K562 (cell line): ENCODE data around the gene TSC22D2. TPM values are rescaled to one million over a fixed set of nuclear protein-coding genes. Genes with fewer than 3 reads are reported as not detected.

Source experiments
- CCNT2 ChIP-seq: IDR thresholded peaks from 2 replicates; pipeline ENCODE4 v1.6.1; 2011; ENCODE audit warnings: borderline replicate concordance, low read depth, mild to moderate bottlenecking, moderate library complexity, mixed read lengths, low read length; ENCODE audit not compliant: insufficient read length; ENCODE audit errors: extremely low read depth
- EHMT2 ChIP-seq: fragments of 450-650 bp; IDR thresholded peaks from 2 replicates; pipeline ENCODE4 v1.6.1; 2018; ENCODE audit warnings: antibody characterized with exemption
- KDM2B ChIP-seq: fragments of 250-450 bp; sonication (Bioruptor Pico); IDR thresholded peaks from 2 replicates; pipeline ENCODE4 v1.8.0; 2021; ENCODE audit warnings: mild to moderate bottlenecking, moderate library complexity
- MTF1 ChIP-seq: fragments of 250-450 bp; sonication (Bioruptor Pico); IDR thresholded peaks from 2 replicates; pipeline ENCODE4 v1.9.0; 2021; ENCODE audit warnings: moderate library complexity, mild to moderate bottlenecking, inconsistent platforms, borderline replicate concordance
- PKNOX1 ChIP-seq: fragments of 450-650 bp; IDR thresholded peaks from 2 replicates; pipeline ENCODE4 v1.6.1; 2016
- POLR2H ChIP-seq: IDR thresholded peaks from 2 replicates; pipeline ENCODE4 v1.6.1; 2016; ENCODE audit warnings: missing genetic modification characterization, low read depth, mild to moderate bottlenecking, control low read depth, missing compliant biosample characterization, moderate library complexity
- SMAD3 ChIP-seq: fragments of 450-650 bp; formaldehyde crosslinking; conservative IDR thresholded peaks from 2 replicates; pipeline ENCODE4 v1.4.0; 2020; ENCODE audit warnings: mild to moderate bottlenecking
- SMARCA4 ChIP-seq: fragments of 450-650 bp; IDR thresholded peaks from 2 replicates; pipeline ENCODE4 v1.6.1; 2016
- SMARCA5 ChIP-seq: fragments of 450-650 bp; IDR thresholded peaks from 2 replicates; pipeline ENCODE4 v1.6.1; 2016
- ZNF133 ChIP-seq: fragments of 250-450 bp; sonication (Bioruptor Pico); IDR thresholded peaks from 2 replicates; pipeline ENCODE4 v1.4.0; 2020; ENCODE audit warnings: mild to moderate bottlenecking
- ZNF197 ChIP-seq: fragments of 200-800 bp; sonication (Bioruptor generic); IDR thresholded peaks from 2 replicates; pipeline ENCODE4 v1.6.1; 2016; ENCODE audit warnings: low read depth, missing genetic modification characterization, missing compliant biosample characterization
- ZNF311 ChIP-seq: fragments of 250-450 bp; sonication (Bioruptor Pico); IDR thresholded peaks from 2 replicates; pipeline ENCODE4 v1.4.0; 2020; ENCODE audit warnings: mild to moderate bottlenecking, moderate library complexity
- ZNF583 ChIP-seq: fragments of 250-450 bp; sonication (Bioruptor Pico); IDR thresholded peaks from 2 replicates; pipeline ENCODE4 v1.4.0; 2020
- ZNF584 ChIP-seq: fragments of 200-800 bp; sonication (Bioruptor generic); IDR thresholded peaks from 2 replicates; pipeline ENCODE4 v1.6.1; 2016; ENCODE audit warnings: low read depth, mild to moderate bottlenecking, missing genetic modification characterization, missing compliant biosample characterization
- polyA plus RNA-seq, 8 experiments: library from polyadenylated mRNA; depleted of rRNA in 4 of 8; stranded (reverse) in 5 of 8; unstranded in 3 of 8; fragments of >200 nt; fragmentation: Nextera tagmentation in 2 of 8; fragmentation: Illumina TruSeq in 1 of 8; extraction: Ambion mirVana in 2 of 8; extraction: Trizol in 1 of 8; gene quantifications; 2 replicates each; pipeline versions ENCODE4 v1.2.1 to v1.2.3, GENCODE V29; 2011 to 2014; ENCODE audit warnings: inconsistent platforms in 1 of 8, missing spikeins in 1 of 8
- total RNA-seq, 7 experiments: library from RNA; depleted of rRNA in 6 of 7; stranded (reverse); fragments of >200 nt in 6 of 7; fragmentation: Illumina TruSeq in 2 of 7; extraction: Trizol in 2 of 7; gene quantifications; 2 replicates each; pipeline versions ENCODE4 v1.2.1 to v1.2.3, GENCODE V29; 2011 to 2021; ENCODE audit warnings: low replicate concordance in 1 of 7
- TF ChIP-seq, protein P1 (sequence below): fragments of 250-450 bp; sonication (Bioruptor Pico); IDR thresholded peaks from 2 replicates; pipeline ENCODE4 v1.5.0; 2020; ENCODE audit warnings: mild to moderate bottlenecking
- TF ChIP-seq, protein P2 (sequence below): fragments of 150-350 bp; conservative IDR thresholded peaks from 2 replicates; pipeline ENCODE4 v1.6.1; 2014; ENCODE audit warnings: low read length
- TF ChIP-seq, protein P3 (sequence below): sonication (generic); IDR thresholded peaks from 2 replicates; pipeline ENCODE4 v1.6.1; 2016
- TF ChIP-seq, protein P4 (sequence below): fragments of 250-450 bp; sonication (Bioruptor Pico); IDR thresholded peaks from 2 replicates; pipeline ENCODE4 v1.8.0; 2021; ENCODE audit warnings: mild to moderate bottlenecking, moderate library complexity

The TSC22D2 gene
- total and polyA plus RNA-seq, 9 of the 15 experiments (the other 6 are each of a cell fraction or from before 2014, with no cell fraction given), result 5.5 to 44.0 (median 19.3) TPM

- TF ChIP-seq, protein P1, sequence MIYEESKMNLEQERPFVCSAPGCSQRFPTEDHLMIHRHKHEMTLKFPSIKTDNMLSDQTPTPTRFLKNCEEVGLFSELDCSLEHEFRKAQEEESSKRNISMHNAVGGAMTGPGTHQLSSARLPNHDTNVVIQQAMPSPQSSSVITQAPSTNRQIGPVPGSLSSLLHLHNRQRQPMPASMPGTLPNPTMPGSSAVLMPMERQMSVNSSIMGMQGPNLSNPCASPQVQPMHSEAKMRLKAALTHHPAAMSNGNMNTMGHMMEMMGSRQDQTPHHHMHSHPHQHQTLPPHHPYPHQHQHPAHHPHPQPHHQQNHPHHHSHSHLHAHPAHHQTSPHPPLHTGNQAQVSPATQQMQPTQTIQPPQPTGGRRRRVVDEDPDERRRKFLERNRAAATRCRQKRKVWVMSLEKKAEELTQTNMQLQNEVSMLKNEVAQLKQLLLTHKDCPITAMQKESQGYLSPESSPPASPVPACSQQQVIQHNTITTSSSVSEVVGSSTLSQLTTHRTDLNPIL, result no peak
- TF ChIP-seq ZNF584, result 0 out of 2 replicates have a peak, but pooled peaks have one; percentile 51
- no peak for TF ChIP-seq PKNOX1
- no peak for TF ChIP-seq ZNF311 (CRISPR knock-in tag)
- no peak for TF ChIP-seq SMAD3 (CRISPR knock-in tag)
- 0 out of 2 replicates have a peak, but pooled peaks have one; percentile 35 for TF ChIP-seq ZNF583 (CRISPR knock-in tag)
- TF ChIP-seq, protein P2, sequence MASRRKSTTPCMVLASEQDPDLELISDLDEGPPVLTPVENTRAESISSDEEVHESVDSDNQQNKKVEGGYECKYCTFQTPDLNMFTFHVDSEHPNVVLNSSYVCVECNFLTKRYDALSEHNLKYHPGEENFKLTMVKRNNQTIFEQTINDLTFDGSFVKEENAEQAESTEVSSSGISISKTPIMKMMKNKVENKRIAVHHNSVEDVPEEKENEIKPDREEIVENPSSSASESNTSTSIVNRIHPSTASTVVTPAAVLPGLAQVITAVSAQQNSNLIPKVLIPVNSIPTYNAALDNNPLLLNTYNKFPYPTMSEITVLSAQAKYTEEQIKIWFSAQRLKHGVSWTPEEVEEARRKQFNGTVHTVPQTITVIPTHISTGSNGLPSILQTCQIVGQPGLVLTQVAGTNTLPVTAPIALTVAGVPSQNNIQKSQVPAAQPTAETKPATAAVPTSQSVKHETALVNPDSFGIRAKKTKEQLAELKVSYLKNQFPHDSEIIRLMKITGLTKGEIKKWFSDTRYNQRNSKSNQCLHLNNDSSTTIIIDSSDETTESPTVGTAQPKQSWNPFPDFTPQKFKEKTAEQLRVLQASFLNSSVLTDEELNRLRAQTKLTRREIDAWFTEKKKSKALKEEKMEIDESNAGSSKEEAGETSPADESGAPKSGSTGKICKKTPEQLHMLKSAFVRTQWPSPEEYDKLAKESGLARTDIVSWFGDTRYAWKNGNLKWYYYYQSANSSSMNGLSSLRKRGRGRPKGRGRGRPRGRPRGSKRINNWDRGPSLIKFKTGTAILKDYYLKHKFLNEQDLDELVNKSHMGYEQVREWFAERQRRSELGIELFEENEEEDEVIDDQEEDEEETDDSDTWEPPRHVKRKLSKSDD, result no peak
- no peak for TF ChIP-seq SMARCA5
- no peak for TF ChIP-seq EHMT2
- peak; percentile 79 for TF ChIP-seq CCNT2
- TF ChIP-seq, protein P3, sequence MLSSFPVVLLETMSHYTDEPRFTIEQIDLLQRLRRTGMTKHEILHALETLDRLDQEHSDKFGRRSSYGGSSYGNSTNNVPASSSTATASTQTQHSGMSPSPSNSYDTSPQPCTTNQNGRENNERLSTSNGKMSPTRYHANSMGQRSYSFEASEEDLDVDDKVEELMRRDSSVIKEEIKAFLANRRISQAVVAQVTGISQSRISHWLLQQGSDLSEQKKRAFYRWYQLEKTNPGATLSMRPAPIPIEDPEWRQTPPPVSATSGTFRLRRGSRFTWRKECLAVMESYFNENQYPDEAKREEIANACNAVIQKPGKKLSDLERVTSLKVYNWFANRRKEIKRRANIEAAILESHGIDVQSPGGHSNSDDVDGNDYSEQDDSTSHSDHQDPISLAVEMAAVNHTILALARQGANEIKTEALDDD, result no peak
- TF ChIP-seq KDM2B (CRISPR knock-in tag), result no peak
- TF ChIP-seq ZNF133, result no peak
- TF ChIP-seq, protein P4, sequence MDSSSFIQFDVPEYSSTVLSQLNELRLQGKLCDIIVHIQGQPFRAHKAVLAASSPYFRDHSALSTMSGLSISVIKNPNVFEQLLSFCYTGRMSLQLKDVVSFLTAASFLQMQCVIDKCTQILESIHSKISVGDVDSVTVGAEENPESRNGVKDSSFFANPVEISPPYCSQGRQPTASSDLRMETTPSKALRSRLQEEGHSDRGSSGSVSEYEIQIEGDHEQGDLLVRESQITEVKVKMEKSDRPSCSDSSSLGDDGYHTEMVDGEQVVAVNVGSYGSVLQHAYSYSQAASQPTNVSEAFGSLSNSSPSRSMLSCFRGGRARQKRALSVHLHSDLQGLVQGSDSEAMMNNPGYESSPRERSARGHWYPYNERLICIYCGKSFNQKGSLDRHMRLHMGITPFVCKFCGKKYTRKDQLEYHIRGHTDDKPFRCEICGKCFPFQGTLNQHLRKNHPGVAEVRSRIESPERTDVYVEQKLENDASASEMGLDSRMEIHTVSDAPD, result no peak
- TF ChIP-seq ZNF197 (CRISPR knock-in tag), result no peak
- TF ChIP-seq MTF1 (CRISPR knock-in tag), result no peak
- TF ChIP-seq SMARCA4, result no peak
- TF ChIP-seq POLR2H (tag), result peak; percentile 96
Observed at GRCh38 chr3:150408221-150409124, at the start of gene TSC22D2 (continued).
